NCI-H69 (cell line): Measurements from ENCODE around the gene ADGRA1.
"Not testable (repeated sequence)": the region's sequence is repeated elsewhere in the genome, so short reads cannot be mapped to it uniquely, and the experiment has no call there.

ENCODE experiments used
- DNase-seq: peaks from one replicate; lab custom pipeline; 2025; lab: John Stamatoyannopoulos, UW

ADGRA1 gene

DNA sequence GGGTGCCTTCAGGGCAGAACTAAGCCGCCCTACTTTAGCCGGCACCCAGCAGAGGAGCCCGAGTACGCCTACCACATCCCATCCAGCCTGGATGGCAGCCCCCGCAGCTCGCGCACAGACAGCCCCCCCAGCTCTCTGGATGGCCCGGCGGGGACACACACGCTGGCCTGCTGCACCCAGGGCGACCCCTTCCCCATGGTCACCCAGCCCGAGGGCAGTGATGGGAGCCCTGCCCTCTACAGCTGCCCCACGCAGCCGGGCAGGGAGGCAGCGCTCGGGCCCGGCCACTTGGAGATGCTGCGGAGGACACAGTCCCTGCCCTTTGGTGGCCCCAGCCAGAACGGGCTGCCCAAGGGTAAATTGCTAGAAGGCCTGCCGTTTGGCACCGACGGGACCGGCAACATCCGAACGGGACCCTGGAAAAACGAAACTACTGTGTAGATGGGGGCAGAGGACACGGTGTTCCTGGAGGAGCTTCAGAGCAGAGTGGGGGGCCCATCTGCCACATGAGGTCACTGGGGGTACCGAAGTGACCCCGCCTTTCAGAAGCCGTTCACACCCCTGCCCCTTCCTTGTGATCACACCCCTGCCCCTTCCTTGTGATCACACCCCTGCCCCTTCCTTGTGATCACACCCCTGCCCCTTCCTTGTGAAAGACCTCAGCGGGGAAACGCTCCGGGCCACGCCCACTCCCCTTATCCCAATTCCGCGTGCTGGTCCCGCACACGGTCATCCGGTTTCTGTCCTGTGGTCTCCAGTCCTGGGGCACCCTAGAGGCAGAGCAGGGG is 41.5 kb downstream of the ADGRA1 start:
- no peak for DNase-seq

DNA sequence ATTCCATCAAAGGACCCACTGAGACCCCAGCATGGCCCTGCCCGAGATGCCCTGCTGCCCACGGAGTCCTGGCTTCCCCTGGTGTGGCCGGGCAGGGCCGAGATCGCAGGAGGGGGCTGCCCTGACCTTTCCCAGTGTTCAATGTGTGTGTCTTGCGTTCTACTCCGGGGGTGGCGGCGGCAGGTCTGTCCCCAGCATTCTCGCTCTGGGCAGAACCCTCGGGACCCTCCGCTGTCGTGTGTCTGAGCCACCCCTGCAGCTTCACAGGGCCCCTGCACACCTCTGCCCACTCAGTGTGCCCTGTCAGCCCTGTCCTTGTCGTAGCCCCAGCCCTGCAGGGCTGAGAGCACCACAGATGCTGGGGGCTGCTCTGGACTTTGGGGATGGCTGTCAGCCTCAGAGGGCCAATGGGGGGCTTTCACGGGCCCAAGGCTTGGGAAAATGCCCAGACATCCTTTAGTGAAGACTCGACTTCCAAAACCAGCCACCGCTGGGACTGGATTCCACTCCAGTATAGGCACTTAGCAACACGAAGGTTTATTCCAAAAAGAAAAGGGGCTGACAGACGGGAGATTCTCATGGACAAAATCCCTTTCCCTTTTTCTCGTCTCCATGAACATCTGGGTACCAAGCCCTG is 42.3 kb downstream of the ADGRA1 start:
- no peak for DNase-seq

DNA sequence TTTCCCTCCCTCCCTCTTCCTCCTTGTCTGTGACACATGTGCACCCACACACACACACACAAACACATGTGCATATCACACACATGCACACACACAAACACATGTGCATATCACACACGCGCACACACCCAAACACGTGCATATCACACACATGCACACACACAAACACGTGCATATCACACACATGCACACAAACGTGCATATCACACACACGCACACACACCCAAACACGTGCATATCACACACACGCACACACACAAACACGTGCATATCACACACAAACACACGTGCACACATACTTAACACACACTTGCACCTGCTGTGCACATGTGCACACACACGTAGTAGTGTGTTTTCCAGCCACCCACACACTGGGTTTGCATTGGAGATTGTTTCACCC is 42.9 kb downstream of the ADGRA1 start:
- no peak for DNase-seq

DNA sequence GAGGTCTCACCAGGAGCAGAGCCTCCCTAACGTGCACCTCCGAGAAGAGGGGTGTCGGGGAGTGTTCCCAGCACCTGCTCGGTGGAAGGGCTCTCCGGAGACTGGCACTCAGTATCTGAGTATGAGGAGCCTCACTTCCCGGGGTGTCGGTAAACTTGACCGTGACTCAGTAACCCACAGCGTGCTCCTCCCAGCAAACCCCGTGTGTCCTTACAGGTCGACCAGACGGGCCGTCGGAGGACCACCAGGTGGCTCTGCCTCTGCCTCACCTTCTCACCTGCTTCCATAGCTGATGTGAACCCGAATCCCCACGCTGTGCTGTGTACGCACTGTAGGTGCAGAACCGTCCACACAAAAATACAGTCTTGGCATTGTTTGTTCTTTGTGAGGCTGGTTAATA is 43.3 kb downstream of the ADGRA1 start:
- DNase-seq = no peak

DNA sequence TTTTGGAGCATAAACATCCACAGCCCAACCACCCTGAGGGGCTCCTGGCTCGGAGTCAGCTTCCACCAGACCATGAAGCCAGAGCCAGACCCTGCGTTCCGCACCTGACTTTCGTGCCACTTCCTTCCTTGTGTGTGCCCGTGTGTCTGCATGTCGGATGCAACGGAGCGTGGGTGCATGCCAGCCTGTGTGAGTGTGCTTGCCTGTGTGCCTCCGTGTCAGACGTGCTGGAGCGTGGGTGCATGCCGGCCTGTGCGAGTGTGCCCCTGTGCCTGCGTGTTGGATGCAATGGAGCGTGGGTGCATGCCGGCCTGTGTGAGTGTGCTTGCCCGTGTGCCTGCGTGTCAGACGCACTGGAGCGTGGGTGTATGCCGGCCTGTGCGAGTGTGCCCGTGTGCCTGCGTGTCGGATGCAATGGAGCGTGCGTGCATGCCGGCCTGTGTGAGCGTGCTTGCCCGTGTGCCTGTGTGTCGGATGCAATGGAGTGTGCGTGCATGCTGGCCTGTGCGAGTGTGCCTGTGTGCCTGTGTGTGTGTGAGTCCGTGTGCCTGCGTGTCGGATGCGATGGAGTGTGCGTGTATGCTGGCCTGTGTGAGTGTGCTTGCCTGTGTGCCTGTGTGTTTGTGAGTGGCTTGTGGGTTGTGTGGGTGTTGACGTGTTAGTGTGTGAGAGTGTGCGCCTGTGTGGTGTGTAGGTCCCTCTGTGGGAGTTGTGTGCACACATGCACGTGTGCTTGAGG is 44.2 kb downstream of the ADGRA1 start:
- DNase-seq = no peak

DNA sequence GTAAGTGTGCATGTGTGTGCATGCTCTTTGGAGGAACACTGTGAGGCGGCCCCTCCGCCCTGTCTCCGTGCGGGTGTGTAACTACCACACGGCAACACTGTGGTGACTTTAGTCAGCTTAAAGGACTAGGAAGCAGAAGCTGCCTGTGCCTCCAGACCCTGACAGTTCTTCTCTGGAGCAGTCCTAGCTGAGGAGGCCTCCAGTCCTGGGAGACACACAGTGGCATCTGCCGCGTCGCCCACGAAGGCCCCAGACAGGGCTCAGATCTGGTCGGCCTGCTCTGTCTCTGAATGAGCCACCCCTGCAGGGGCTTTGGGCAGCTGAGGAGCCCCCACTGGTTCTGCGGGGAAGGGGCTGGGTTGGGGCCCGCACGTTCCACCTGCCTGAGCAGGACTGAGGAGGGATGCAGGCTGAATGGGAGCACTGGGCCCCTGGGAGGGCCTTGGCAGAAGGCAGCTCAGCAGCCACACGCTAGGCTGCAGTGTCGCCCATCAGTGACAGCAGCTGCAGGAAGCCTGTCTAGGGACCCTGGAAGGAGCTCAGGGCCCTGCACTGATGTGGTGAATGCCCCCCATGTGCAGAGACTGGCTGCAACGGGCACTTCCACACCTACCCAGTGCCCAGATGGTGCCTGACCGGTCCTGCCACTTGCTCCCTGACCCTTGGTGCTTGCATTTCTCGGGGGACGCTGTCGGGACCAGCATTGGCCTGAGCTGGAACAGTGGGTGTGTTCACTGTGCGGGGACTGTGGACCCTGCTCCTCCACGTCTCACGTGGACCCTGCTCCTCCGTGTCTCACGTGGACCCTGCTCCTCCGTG is 45.0 kb downstream of the ADGRA1 start:
- DNase-seq = no peak

DNA sequence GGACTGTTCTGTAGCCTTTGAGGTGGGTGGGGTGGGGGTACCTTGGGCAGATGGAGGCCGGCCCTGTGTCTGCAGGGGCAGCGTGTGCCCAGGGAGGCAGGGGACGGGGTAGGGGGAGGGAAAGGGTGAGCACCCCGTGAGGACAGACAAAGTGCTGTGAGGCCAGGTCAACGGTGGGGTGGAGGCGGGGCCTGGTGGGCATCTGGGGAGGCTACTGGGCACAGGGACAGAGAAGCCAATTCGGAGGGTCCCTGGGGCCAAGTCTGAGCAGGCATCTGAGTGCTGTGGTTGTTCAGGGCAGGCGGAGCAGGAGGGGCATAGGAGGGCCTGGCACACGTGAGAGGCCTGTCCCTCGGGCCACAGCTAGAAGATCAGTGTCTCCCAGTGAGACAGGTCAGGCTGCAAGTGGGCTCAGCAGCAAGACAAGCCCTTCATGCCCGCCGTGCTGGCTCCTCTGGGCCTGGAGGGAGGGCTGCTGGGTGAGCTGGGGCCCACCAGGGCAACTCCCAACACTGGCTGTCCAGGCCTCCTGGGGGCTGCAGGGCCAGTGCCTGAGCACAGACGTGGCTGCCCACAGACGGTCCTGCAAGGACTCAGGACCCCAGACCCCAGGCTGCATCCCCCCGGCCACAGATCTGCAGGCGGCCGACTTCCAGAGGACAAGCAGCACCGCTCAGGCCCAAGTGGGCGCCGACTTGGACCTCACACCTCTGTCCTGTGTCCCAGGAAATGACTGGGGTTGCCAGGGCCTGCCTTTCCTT is 45.9 kb downstream of the ADGRA1 start:
- DNase-seq = no peak

DNA sequence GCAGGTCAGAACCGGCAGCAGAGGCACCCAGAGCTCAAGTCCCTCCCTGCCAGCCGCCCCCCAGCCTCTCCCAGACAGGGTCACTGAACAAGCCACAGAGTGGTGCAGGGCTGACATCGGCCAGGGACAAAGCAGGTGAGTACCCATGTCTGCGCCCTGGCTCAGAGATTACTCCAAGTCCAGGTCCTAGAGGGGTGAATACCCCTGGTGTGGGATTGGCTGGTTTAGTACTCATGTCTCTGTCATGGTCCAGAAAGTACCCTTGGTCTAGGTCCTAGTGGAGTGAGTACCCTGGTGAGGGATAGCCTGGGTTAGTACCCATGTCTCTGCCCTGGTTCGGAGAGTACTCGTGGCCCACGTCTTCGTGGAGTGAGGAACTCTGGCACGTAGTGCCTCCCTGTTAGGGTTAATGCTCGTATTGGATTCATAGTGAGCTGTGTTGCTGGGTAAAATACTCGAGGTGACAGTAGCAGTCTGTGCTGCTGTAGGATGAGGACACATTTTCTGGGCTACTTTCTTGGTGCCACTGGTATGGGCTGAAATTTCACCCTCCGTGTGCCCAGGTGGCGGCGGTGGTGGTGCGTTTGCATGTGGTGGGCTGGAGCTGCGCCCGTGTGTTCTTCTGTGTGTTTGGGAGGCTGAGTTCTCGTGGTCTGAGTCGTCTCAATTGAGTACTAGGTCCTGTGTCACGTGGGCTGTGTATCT is 46.8 kb downstream of the ADGRA1 start:
- no peak for DNase-seq

DNA sequence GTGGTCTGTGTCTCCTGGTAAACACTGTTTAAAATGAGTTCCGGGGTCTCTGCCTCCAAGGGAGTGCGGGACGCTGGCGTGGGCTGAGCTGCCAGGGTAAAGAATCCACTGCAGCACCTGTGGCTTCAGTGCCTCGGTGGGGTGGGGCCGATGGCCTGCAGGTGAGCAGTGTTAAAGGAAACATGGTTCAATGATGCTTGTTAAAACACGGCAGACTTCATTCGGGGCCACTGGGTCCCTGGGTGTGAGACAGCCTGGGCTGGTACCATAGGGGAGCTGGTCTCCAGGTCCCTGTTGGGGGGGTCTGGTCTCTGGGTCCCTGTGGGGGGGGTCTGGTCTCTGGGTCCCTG is 47.4 kb downstream of the ADGRA1 start:
- no peak for DNase-seq

DNA sequence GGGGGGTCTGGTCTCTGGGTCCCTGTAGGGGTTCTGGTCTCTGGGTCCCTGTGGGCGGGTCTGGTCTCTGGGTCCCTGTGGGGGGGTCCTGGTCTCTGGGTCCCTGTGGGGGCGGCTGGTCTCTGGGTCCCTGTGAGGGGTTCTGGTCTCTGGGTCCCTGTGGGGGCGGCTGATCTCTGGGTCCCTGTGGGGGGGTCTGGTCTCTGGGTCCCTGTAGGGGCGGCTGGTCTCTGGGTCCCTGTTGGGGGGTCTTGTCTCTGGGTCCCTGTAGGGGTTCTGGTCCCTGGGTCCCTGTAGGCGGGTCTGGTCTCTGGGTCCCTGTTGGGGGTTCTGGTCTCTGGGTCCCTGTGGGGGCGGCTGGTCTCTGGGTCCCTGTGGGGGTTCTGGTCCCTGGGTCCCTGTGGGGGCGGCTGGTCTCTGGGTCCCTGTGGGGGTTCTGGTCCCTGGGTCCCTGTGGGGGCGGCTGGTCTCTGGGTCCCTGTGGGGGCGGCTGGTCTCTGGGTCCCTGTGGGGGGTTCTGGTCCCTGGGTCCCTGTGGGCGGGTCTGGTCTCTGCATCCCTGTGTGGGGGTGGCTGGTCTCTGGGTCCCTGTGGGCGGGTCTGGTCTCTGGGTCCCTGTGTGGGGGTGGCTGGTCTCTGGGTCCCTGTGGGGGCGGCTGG is 49.9 kb downstream of the ADGRA1 start:
- DNase-seq = not testable (repeated sequence)

DNA sequence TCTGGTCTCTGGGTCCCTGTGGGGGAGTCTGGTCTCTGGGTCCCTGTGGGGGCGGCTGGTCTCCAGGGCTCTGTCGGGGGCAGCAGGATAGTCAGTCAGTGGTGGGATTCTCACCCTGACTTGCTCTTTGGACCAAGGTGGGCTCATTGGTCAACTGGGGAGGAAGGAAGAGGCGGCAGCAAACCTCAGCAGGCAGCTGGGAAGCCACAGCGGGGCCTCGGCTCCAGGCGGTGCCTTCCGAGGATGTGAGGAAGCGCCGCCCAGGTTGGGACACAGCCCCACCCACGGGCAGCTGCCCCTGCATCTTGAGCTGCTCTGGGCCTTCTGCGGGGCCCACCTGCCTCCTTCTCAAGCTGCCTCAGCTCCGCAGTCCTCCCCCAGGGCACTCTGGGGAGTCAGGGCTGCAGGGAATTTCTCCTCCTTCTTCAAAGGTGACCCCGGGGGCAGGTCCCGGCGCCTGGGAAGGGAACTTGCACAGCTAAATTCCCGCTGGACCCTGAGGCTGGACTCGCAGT is 51.9 kb downstream of the ADGRA1 start:
- no peak for DNase-seq

DNA sequence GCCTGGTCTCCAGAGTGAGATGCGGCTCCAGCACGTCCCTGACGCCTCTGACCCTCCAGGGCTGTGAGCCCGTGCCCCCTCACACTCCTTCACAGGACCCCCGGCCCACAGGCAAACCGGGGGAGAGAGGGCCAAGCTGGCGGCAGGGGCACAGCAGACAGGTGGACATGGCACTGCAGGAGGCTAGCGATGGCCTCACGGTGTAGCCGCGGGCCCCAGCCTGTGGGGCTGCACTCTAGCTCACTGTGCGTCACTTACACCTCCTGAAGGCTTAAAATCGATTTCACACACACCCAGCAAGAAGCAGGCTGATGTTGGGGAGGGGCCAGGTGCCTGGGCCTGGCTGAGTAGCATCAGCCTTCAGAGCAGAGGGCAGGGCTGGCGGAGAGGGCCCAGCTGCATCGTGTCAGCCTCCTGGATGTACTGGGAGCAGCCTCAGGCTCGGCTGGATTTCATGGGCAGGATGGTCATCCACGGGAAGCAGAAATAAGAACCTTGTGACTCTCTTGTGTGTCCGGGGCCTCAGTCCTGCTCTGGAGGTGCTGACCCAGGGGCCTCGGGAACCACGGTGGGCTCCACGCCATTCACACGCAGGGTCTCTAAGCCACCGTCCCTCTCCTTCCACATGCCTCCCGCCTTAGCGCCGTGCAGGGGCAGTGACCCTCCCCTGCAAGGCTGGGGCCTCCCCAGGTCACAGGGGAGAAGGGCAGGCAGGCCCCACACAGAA is 52.9 kb downstream of the ADGRA1 start:
- DNase-seq = no peak

DNA sequence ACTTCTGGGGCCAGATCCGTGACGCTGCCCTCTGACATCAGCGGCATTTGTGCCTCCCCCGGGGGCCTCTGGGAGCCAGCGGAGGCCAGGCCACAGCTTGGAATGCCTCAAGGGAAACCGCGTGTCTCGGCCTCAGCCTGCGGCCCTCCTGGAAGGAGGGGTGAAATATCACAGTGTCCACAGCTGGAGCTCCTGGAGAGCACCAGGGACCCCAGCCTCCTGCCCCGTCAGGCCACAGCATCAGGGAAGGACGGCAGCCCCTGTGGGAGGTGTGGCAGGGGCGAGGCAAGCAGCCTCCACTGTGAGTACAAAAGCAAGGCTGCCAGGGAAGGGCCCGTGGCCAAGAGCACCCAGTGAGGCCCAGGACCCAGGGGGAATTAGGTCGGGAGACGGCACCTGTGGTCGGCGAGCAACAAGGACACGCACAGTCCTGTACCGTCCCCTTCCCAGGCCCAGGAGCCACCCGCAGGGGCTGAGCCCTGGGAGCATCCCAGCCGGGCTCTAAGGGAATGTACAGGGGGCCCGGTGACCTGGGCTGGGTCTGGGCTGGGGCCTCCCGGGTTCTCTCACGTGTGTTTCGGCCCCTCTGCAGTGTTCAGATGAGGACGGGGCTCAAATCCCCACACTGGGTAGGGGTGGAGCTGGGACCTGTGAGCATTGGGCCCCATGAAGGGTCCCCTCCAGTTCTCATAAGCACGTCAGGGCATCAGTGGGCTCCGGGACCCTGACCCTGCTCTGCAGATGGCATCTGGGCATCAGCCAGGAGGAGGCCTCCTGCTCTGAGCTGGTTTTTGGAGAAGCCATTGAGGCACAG is 53.6 kb downstream of the ADGRA1 start:
- no peak for DNase-seq

DNA sequence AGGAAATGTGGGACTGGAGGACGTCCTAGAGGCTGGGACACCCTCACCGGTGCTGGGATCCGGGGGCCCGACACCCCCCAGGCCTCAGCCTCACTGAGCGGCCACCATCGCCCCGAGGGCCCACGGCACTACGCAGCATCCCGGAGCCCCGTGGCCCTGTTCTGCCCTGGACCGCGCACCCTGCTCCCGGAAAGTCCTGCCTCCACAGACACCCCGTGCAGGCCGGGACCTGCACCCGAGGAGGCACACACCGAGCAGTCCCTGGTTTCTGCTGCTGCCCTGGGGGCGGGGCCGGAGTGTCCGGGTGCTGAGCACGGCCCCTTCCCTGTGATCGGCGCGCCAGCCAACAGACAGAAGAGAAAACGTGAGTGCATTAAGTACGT is 54.2 kb downstream of the ADGRA1 start:
- no peak for DNase-seq

DNA sequence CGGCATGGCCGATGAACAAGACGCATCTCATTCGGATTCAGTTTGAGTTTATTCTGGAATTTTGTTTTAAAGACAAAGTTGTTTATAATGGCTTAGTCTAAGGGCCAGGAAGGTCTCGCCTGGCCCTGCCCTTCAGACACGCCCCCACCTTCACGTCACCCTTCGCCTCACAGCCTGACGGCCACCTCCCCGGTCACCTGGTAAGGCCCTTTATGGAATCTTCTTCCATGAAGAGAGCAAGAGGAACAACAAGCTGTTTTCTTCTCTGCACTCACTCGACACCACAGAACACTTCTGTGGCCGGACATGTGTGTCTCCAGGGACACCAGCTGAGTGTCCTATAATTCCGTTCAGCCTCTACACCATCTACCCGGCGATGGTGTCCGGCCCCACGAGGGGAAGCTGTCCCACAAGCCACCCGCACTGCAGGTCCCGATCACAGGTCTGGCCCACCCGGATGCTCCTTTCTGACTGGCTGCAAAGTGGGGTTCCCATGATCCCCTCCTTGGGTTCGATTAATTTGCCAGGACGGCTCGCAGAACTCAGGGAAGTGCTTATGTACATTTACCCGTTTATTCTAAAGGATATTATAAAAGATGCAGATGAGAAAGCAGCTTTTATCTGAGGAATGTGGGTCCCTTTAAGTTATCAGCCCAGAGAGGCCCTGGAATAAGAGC is 54.9 kb downstream of the ADGRA1 start:
- no peak for DNase-seq

DNA sequence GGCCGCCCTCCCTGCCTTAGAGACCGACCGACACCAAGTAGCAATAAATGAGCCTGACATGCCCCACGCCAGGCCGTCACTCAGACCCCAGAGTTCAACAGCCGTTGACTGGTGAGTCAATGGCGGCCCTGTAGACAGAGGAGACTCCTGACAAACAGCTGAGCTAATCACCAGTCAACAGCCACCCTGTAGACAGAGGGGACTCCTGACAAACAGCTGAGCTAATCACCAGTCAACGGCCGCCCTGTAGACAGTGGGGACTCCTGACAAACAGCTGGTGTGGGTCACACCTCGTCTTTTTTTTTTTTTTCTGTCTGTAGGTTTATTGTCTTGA is 55.4 kb downstream of the ADGRA1 start:
- DNase-seq = no peak

DNA sequence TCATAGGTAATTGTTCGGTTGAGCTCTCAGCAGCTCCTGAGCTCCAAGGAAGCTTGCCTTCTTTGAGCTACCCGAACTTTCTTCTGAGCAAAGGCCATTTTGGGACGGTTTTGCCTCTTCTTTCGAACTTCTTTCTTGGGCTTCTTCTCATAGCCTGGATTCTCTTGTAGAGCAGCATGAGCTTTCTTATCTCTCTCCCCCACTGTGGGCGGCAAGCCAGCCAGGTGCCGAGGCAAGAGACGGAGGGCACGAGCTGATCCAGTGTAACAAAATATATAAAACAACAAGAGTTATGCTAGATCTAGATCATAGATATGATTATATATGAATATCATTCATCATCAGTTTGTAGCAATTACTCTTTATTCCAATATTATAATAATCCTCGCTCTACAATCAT is 55.8 kb downstream of the ADGRA1 start:
- no peak for DNase-seq

DNA sequence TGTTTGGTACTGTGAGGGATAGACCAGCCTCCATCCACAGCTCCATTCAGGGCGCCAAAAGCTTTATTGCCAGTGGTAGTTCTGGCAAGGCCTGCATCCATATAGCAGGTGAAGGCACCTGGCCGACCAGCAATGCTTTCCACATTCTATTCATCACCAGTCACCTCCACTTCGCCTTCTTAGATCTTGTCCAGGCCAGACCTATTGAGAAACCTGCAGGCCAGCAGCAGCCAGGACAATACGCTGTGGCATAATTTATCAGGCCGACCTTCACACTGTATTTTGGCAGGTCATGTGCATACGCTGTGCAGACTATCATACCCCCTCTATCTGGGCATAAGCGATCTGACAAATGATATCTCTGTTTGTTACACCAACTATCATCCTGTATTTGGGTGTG is 57.0 kb downstream of the ADGRA1 start:
- no peak for DNase-seq
